Right cardiac atrium (tissue), 5 donors: ENCODE data around the gene RELL1. TPM values are rescaled to one million over a fixed set of nuclear protein-coding genes. Genes with fewer than 3 reads are reported as not detected.

Experiments used
- ATAC-seq, 2 donors: fragments of 200-7000 bp; cut with Tn5 transposase; one replicate each; pipeline versions ENCODE4 v1.8.0 to v1.9.1; 2020; ENCODE audit warnings: moderate library complexity in 2 of 2, mild to moderate bottlenecking in 1 of 2
- DNase-seq, 3 donors: peaks; one replicate each; pipeline ENCODE4 v3.0.0-alpha.2; 2020
- H3K27ac ChIP-seq: one replicate; pipeline ENCODE4 v1.5.1; 2013; ENCODE audit warnings: mild to moderate bottlenecking, low read length, control low read depth, moderate library complexity
- H3K27me3 ChIP-seq: one replicate; pipeline ENCODE4 v1.6.1; 2013; ENCODE audit not compliant: control insufficient read depth, insufficient read depth
- H3K4me1 ChIP-seq: one replicate; pipeline ENCODE4 v1.6.1; 2013; ENCODE audit warnings: low read length; ENCODE audit not compliant: control insufficient read depth, insufficient read depth
- H3K4me3 ChIP-seq: one replicate; pipeline ENCODE4 v1.5.1; 2013; ENCODE audit warnings: low read length, control low read depth
- H3K9me3 ChIP-seq: one replicate; pipeline ENCODE4 v1.6.1; 2013; ENCODE audit warnings: low read length; ENCODE audit not compliant: control insufficient read depth
- WGBS: extraction: QIAGEN DNeasy Blood & Tissue Kit; methylation state at CpG from one replicate; pipeline ENCODE4 v1.1.7; 2013; 5-methylcytosine and 5-hydroxymethylcytosine counted together
- intact Hi-C, 4 donors: fragments of 100-400 bp; cut with DNase I; formaldehyde crosslinking; loops; one replicate each; pipeline versions ENCODE4 v1.11.0 to v1.14.0; 2022 to 2023
- long read RNA-seq, 4 donors: library from polyadenylated mRNA; unstranded; transcript quantifications; one replicate each; pipeline ENCODE4 v2.0.0, GENCODE V29; 2020 to 2021
- polyA plus RNA-seq: library from polyadenylated mRNA; stranded (reverse); fragments of 200-250 nt; gene quantifications from one replicate; pipeline ENCODE4 v1.2.3, GENCODE V29; 2013
- total RNA-seq, 4 donors: library from RNA; stranded (reverse); fragmentation: NEBNext Ultra II Directional; extraction: Animal tissue kit (Norgen Biotek cat#: 25700); gene quantifications; one replicate each; pipeline ENCODE4 v1.2.1, GENCODE V29; 2021
- donor health status: healthy with polysubstance abuse.
- donor health status: DM: no; HTN: yes; CAD: no.
- donor health status: DM: no; HTN: no; CAD: no.
- donor health status: DM: no; HTN: yes; CAD: no; lungs with severe emphysema.
- donor health status: DM: yes; HTN: yes; CAD: no.

The RELL1 gene, protein sequence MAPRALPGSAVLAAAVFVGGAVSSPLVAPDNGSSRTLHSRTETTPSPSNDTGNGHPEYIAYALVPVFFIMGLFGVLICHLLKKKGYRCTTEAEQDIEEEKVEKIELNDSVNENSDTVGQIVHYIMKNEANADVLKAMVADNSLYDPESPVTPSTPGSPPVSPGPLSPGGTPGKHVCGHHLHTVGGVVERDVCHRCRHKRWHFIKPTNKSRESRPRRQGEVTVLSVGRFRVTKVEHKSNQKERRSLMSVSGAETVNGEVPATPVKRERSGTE
- total RNA-seq (10 to 100 TPM; 14.4 to 31.1 (median 21.9) TPM), polyA plus RNA-seq (2.1 TPM)
- long read RNA-seq, donor 1, transcript RELL1-202 (7 exons, 1,350 nt) = major isoform, 11 of 17 reads
- long read RNA-seq, donor 1, partial matches to known transcripts = 1 of 17 reads
- long read RNA-seq, donor 1, other reads (novel, unspliced or antisense) = 5 of 17 reads
- long read RNA-seq, donor 2, partial matches to known transcripts = 0 of 4 reads
- long read RNA-seq, donor 2, other reads (novel, unspliced or antisense) = 0 of 4 reads
- long read RNA-seq, donor 3, transcript RELL1-202 (7 exons, 1,350 nt) = major isoform, 37 of 59 reads
- long read RNA-seq, donor 3, partial matches to known transcripts = 7 of 59 reads
- long read RNA-seq, donor 3, other reads (novel, unspliced or antisense) = 15 of 59 reads
- long read RNA-seq, donor 4, partial matches to known transcripts = 0 of 3 reads
- long read RNA-seq, donor 4, other reads (novel, unspliced or antisense) = 1 of 3 reads

DNA sequence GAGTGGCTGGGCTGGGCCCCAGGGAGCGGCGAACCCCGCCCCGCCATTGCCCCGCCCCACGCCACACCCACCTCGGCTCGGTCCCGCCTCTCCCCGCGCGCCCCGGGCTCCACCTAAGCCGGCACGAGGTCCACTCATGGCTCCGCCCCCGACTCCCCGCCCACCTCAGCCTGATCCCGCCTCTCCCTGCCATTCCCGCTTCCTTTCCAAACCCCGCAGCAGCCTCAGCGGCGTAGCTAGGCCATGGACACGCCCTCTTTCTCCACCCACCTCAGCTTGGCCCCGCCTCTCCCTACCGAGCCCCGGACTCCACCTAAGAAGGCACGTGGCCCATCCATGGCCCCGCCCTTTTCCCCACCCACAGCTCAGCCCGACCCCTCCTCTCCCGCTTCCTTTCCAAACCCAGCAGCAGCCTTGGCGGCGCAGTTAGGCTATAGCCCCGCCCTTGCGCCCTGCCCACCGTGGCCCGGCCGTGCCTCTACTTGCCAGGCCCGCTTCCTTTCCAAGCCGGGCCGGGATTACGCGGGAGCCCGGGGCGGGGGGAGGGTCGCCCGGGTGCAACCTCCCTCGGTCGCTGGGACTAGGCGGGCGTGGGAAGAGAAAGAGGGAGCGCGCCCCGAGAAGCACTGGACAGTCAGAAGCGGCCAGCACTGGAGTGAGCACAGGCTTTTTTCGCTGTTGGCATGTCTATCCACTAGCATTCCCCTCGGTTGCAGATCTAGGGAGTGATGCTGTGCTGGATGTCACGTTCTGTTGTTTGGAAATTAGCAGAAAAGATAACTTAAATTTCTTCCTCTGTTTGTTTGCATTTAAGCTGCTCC is at the start of gene RELL1:
Gene RELL1 (minus strand): TSS at position 4 of the 821 bp plus-strand sequence. CDS start 89 bp downstream, outside the sequence.
- Histone ChIP-seq H3K27ac (peak within 1 kb of the TSS; percentile 95), H3K9me3 (no peaks in the 10 kb centered on the region), H3K4me1 (peaks cover 2% of the 10 kb centered on the region), H3K27me3 (no peaks in the 10 kb centered on the region), H3K4me3 (peak within 1 kb of the TSS; percentile 85)
- ATAC-seq = peak; percentile 98
- intact Hi-C loops = loop anchor here in 2 of 4 donors (5.0 to 10.0 kb wide), 2 partner anchors 62 to 79 kb away; no protein-coding TSS in a partner anchor
- under 1% methylated on average over 58 of the region's 58 CpGs for WGBS
- DNase-seq = peak; percentile 99 to 100 (median 100)

DNA sequence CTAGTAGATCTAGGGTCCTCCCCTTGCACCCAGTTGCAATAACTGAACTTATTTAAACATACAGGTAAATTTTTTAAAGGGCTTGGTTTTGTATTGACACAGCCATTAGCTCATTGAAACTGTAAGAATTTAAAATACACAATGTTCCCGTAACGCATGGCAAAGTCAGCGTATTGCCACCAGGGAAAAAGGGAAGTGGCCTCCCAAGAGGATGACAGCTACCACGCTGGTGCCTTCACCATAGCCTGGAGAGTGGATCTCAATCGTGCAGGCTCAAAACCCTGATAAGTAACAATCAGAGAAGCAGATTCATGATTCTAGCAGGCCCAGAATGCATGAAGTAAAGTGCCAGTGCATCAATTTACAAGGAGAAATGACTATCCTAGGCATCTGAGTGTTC is 49.4 kb upstream of the RELL1 start:
- intact Hi-C loops = no loop called here
- no peaks in the 10 kb centered on the region for H3K9me3 ChIP-seq
- H3K4me1 ChIP-seq = no peaks in the 10 kb centered on the region
- ATAC-seq (peak in 1 of 2 donors; percentile 45), DNase-seq (peak in 2 of 3 donors; percentile 22 to 53)
- no peaks in the 10 kb centered on the region for H3K27me3 ChIP-seq
- H3K4me3 ChIP-seq = no peak overlapping the region
- H3K27ac ChIP-seq = no peak overlapping the region
- WGBS = 83% methylated on average over 5 of the region's 5 CpGs

DNA sequence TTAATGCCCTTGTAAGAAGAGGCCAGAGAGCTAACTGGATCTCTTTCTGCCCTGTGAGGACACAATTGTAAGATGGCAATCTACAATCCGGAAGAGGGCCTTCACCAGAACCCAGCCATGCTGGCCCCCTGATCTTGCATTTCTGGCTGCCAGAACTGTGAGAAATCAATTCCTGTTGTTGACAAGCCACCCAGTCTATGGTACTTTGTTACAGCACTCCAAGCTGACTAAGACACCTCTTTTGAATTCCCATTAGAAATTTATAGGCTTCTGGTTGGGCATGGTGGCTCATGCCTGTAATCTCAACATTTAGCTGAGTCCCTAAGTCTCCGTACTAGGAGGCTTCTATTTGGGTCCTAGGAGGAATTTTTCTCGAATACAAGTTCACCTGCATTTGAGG is 48.8 kb upstream of the RELL1 start:
- Histone ChIP-seq H3K27me3 (no peaks in the 10 kb centered on the region), H3K4me1 (no peaks in the 10 kb centered on the region), H3K9me3 (no peaks in the 10 kb centered on the region), H3K4me3 (no peak overlapping the region), H3K27ac (no peak overlapping the region)
- ATAC-seq (no peak), DNase-seq (no peak)
- intact Hi-C loops = no loop called here
- WGBS = 88% methylated on average over 3 of the region's 3 CpGs

DNA sequence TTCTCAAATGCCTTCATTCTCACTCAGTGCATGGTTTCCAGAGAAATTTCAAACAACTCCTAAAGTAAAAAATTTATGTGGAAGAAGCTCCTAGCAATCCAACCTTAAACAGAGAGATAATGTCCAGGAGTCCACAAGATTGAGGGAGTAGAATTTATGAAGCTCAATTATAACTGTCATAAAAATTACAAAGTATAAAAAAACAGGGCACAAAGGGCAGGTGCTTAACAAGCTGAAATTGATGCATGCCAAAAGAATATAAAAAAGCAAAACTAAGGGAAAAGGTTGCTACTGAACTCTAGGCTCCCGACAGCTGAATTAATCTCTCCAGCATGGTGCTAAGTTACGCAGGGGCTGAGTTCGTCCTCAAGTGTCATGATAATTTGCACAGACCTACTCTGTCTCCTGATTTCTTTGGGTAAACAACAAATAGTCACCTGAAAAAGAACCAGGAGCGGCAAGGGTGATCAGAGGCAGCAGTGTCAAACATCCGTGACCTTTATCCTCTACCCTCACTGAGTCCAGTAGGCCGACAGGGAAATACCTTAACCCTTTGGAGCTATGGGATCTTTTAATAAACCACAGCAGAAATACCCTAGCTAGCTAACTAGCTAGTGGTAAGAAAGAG is 47.2 kb upstream of the RELL1 start:
- Histone ChIP-seq H3K9me3 (no peaks in the 10 kb centered on the region), H3K4me1 (no peaks in the 10 kb centered on the region), H3K27ac (no peak overlapping the region), H3K27me3 (no peaks in the 10 kb centered on the region), H3K4me3 (no peak overlapping the region)
- no peak for ATAC-seq
- 67% methylated on average over 6 of the region's 6 CpGs for WGBS
- intact Hi-C loops = no loop called here
- no peak for DNase-seq

DNA sequence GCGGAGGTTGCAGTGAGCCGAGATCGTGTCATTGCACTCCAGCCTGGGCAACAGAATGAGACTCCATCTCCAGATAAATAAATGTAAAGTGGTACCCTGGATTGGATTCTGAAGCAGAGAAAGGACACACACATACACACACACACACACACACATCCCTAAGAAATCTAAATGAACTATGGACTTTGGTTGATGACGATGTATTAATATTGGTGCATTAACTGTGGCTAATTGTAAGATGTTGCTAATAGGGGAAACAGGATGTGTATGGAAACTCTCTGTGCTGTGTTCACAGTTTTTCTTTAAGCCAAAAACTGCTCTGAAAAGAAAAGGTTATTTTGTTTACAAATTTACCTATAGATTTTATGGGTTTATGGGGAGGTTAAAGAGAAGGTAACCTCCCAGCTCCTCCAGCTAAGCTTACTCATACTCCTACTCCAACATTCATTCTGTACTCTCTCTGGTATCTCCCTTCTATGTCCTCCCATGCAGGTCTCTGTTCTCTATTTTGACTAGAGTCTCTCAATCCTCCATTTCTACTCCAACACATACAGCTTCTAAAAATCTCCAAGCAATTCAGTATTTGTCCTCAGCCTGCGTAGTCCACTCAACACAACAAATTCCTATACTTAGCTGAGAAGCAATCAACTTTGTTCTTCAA is 46.5 kb upstream of the RELL1 start:
- H3K9me3 ChIP-seq = no peaks in the 10 kb centered on the region
- intact Hi-C loops = no loop called here
- no peaks in the 10 kb centered on the region for H3K27me3 ChIP-seq
- ATAC-seq = no peak
- DNase-seq = no peak
- H3K27ac ChIP-seq = no peak overlapping the region
- WGBS = 93% methylated on average over 5 of the region's 5 CpGs
- no peak overlapping the region for H3K4me3 ChIP-seq
- H3K4me1 ChIP-seq = no peaks in the 10 kb centered on the region

DNA sequence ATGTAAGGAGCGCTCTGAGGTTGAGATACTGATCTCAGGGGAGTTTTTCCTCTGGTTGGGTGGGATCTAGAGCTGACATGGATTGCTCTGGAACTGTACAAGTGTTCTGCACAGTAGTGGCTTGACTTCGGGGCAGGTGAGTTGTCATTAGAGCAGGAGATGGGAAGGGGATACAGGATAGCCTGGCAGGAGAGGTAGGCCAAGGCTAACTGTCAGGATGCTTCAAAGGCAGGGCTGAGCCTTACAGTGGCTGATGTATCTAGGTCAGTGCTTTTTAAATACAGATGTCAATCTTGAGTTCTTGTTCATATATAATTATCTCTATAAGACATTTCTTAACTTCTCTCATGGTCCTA is 43.5 kb upstream of the RELL1 start:
- ATAC-seq (no peak), DNase-seq (no peak)
- H3K27me3 ChIP-seq = no peaks in the 10 kb centered on the region
- WGBS = 78% methylated on average over 2 of the region's 2 CpGs
- H3K27ac ChIP-seq = no peak overlapping the region
- no peaks in the 10 kb centered on the region for H3K4me1 ChIP-seq
- intact Hi-C loops = no loop called here
- H3K4me3 ChIP-seq = no peak overlapping the region
- H3K9me3 ChIP-seq = no peaks in the 10 kb centered on the region

DNA sequence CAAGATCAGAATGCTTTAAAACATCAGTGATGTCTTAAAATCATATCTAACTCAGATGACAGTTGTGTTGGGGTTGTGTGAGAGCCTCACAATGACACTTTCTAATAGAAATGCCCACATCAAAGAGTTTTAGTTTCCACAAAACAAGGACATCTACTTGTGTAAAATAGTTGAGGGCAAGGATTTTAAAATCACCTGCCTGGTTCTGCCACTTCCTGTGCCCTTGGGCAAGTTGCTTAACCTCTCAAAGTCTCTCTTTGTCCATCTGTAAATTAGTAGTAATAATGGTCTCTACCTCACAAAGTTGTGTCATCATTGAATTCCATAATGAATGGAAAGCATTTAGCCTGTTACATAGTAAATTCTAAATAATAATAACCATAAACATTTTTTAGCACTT is 41.9 kb upstream of the RELL1 start:
- intact Hi-C loops = no loop called here
- H3K27me3 ChIP-seq = no peaks in the 10 kb centered on the region
- no peaks in the 10 kb centered on the region for H3K4me1 ChIP-seq
- H3K4me3 ChIP-seq = no peak overlapping the region
- H3K27ac ChIP-seq = no peak overlapping the region
- ATAC-seq (no peak), DNase-seq (no peak)
- no peaks in the 10 kb centered on the region for H3K9me3 ChIP-seq

DNA sequence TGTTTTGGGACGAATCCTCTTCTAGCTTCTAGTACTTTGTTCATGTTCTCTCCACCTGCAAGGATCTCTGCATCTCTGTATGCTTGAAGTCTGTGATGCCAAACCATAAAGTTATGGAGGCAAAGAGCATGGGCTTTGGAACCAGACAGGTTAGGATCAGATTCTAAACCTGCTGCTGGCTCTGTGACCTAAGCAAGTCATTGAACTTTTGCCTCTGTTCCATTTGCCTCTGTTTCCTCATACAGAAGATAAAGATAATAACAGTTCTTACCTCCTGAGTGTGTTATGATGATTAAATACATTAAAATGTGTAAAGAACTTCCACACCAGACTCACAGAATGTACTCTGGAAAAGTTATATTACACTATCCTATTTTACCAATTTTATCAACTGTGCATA is 41.5 kb upstream of the RELL1 start:
- Histone ChIP-seq H3K9me3 (no peaks in the 10 kb centered on the region), H3K4me1 (no peaks in the 10 kb centered on the region), H3K4me3 (no peak overlapping the region), H3K27me3 (no peaks in the 10 kb centered on the region), H3K27ac (no peak overlapping the region)
- DNase-seq = no peak
- intact Hi-C loops = no loop called here
- 89% methylated on average over 1 of the region's 1 CpG for WGBS
- ATAC-seq = no peak

DNA sequence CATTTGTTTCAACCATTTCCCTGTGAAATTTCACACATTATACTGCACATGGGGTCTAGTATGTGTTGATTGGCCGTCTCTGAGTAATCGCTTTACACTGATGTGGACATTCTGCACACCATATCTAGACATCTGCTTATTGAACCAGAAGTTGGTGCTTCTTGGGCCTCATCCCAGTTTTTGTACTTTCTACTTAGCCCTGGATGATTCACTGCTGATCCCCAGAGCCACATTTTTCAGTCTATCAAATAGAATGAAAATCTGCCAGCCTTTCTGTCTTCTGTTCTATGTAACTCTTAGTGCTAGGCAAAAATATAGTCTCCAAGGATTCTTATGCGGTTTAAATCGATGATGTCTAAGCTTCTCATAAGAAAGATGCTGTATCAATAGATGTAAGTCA is 40.5 kb upstream of the RELL1 start:
- Histone ChIP-seq H3K27ac (no peak overlapping the region), H3K9me3 (no peaks in the 10 kb centered on the region), H3K4me3 (no peak overlapping the region), H3K4me1 (no peaks in the 10 kb centered on the region), H3K27me3 (no peaks in the 10 kb centered on the region)
- ATAC-seq (no peak), DNase-seq (no peak)
- intact Hi-C loops = no loop called here
- WGBS = 85% methylated on average over 4 of the region's 4 CpGs

DNA sequence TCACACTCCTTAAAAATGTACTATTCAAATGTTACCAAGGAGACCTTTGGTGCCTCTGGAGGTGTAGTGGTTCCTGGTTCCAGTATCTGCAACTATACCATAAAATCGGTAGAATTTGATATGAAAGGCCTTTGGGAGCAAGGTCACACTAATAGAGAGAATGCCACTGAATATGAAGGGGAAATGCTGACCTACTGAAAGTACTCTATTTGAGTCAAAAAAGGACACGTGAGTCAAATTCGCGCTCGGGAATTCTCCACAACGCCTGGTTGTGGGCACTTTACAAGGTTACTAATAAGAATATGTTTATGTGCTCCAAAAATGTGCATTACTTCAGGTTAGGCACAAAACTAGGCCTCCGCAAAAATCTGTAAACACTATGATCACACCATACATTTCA is 39.5 kb upstream of the RELL1 start:
- H3K4me1 ChIP-seq = no peaks in the 10 kb centered on the region
- DNase-seq (no peak), ATAC-seq (no peak)
- intact Hi-C loops = no loop called here
- no peak overlapping the region for H3K4me3 ChIP-seq
- H3K27ac ChIP-seq = no peak overlapping the region
- H3K9me3 ChIP-seq = no peaks in the 10 kb centered on the region
- no peaks in the 10 kb centered on the region for H3K27me3 ChIP-seq
- WGBS = 92% methylated on average over 7 of the region's 7 CpGs
